Natural killer cell (primary cell): Measurements from ENCODE around the gene DDX31. TPM values are rescaled to one million over a fixed set of nuclear protein-coding genes. Genes with fewer than 3 reads are reported as not detected.

Experiments
- ATAC-seq, 3 donors: fragments of 150-1000 bp in 2 of 3; fragments of 200-7000 bp in 1 of 3; cut with Tn5 transposase; 1 replicate in 1 of 3; 2 replicates in 2 of 3; pipeline ENCODE4 v1.10.0; 2021; ENCODE audit warnings: mild to moderate bottlenecking in 2 of 3, moderate library complexity in 2 of 3
- DNase-seq, 2 donors: peaks; one replicate each; pipeline versions ENCODE4 v3.0.0 to v3.0.0-alpha.2; 2013 to 2021; ENCODE audit warnings: mixed read lengths in 1 of 2
- H3K27ac ChIP-seq: one replicate; pipeline ENCODE4 v1.5.1; 2013; ENCODE audit warnings: mild to moderate bottlenecking, low read length
- H3K27me3 ChIP-seq: one replicate; pipeline ENCODE4 v1.6.1; 2013; ENCODE audit warnings: low read length; ENCODE audit not compliant: control insufficient read depth, insufficient read depth
- H3K36me3 ChIP-seq: one replicate; pipeline ENCODE4 v1.6.1; 2013; ENCODE audit warnings: low read length; ENCODE audit not compliant: control insufficient read depth, insufficient read depth
- H3K4me1 ChIP-seq: one replicate; pipeline ENCODE4 v1.6.1; 2013; ENCODE audit warnings: low read length; ENCODE audit not compliant: control insufficient read depth, insufficient read depth
- H3K4me3 ChIP-seq: one replicate; pipeline ENCODE4 v1.5.1; 2013; ENCODE audit warnings: low read length
- H3K9me3 ChIP-seq: one replicate; pipeline ENCODE4 v1.6.1; 2013; ENCODE audit warnings: low read length; ENCODE audit not compliant: control insufficient read depth, insufficient read depth
- H3K27ac Mint-ChIP-seq, 2 donors: one replicate each; pipeline ENCODE4 v1.8.0; 2022; ENCODE audit warnings: mild to moderate bottlenecking in 2 of 2, mixed read lengths in 2 of 2, moderate library complexity in 1 of 2
- H3K27me3 Mint-ChIP-seq, 2 donors: one replicate each; pipeline ENCODE4 v1.8.0; 2022; ENCODE audit warnings: low read depth in 2 of 2, mixed read lengths in 2 of 2
- H3K36me3 Mint-ChIP-seq: one replicate; pipeline ENCODE4 v1.8.0; 2022; ENCODE audit warnings: mixed read lengths
- H3K4me1 Mint-ChIP-seq, 2 donors: one replicate each; pipeline ENCODE4 v1.8.0; 2022; ENCODE audit warnings: mixed read lengths in 2 of 2
- H3K4me3 Mint-ChIP-seq: one replicate; pipeline ENCODE4 v1.8.0; 2022; ENCODE audit warnings: mild to moderate bottlenecking, moderate library complexity, mixed read lengths
- H3K9me3 Mint-ChIP-seq, 2 donors: one replicate each; pipeline ENCODE4 v1.8.0; 2022; ENCODE audit warnings: mixed read lengths in 2 of 2
- WGBS: methylation state at CpG from one replicate; pipeline ENCODE4 v1.1.7; 2013; ENCODE audit warnings: missing lambda C conversion rate; ENCODE audit not compliant: insufficient coverage; 5-methylcytosine and 5-hydroxymethylcytosine counted together
- intact Hi-C: fragments of 100-400 bp; cut with micrococcal nuclease; formaldehyde crosslinking; loops from one replicate; pipeline ENCODE4 v1.14.2; 2022
- total RNA-seq, 4 donors: library from RNA; stranded (reverse); fragments of 120-200 nt in 1 of 4; gene quantifications; one replicate each; pipeline versions ENCODE4 v1.2.3 to v1.2.4, GENCODE V29; 2013 to 2022
- TF ChIP-seq, protein P1 (sequence below): fragments of 200-600 bp; IDR thresholded peaks from one replicate; pipeline ENCODE4 v1.8.0; 2022; ENCODE audit warnings: antibody characterized with exemption

DDX31 gene
- total RNA-seq, 3 donors from 2014 or later (not counting 1 experiment from before 2014, with no cell fraction given), result 6.5 to 12.2 (median 11.5) TPM

DNA sequence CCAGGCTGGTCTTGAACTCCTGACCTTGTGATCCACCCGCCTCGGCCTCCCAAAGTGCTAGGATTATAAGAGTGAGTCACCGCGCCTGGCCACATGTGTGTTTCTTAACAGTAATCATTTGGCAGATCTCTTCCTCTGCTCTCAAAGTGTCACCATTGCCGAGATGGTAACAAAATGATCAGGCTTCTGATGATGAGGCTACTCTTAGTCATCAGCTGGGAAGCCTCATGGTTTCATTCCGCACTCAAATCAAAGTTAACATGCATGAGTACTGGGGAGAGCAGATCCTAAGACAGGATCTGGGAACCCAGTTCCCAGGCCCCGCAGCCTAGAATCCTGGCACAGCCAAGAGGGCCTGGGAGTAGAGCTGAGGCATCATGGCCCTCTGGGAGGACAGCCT is 60.0 kb downstream of the DDX31 start:
- H3K27ac ChIP-seq, result no peak overlapping the region
- H3K36me3 Mint-ChIP-seq, result no peaks in the 10 kb centered on the region
- no peak for DNase-seq
- no peaks in the 10 kb centered on the region for H3K9me3 ChIP-seq
- no peaks in the 10 kb centered on the region for H3K27me3 ChIP-seq
- H3K27me3 Mint-ChIP-seq, result no peaks in the 10 kb centered on the region
- no peak overlapping the region for H3K27ac Mint-ChIP-seq
- no peaks in the 10 kb centered on the region for H3K9me3 Mint-ChIP-seq
- H3K4me3 ChIP-seq, result no peak overlapping the region
- no peak overlapping the region for H3K4me3 Mint-ChIP-seq
- peaks cover 46% of the 10 kb centered on the region for H3K36me3 ChIP-seq
- TF ChIP-seq, protein P1, sequence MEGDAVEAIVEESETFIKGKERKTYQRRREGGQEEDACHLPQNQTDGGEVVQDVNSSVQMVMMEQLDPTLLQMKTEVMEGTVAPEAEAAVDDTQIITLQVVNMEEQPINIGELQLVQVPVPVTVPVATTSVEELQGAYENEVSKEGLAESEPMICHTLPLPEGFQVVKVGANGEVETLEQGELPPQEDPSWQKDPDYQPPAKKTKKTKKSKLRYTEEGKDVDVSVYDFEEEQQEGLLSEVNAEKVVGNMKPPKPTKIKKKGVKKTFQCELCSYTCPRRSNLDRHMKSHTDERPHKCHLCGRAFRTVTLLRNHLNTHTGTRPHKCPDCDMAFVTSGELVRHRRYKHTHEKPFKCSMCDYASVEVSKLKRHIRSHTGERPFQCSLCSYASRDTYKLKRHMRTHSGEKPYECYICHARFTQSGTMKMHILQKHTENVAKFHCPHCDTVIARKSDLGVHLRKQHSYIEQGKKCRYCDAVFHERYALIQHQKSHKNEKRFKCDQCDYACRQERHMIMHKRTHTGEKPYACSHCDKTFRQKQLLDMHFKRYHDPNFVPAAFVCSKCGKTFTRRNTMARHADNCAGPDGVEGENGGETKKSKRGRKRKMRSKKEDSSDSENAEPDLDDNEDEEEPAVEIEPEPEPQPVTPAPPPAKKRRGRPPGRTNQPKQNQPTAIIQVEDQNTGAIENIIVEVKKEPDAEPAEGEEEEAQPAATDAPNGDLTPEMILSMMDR, result no peak
- ATAC-seq, result no peak
- H3K4me1 ChIP-seq, result no peaks in the 10 kb centered on the region
- WGBS, result 95% methylated on average over 7 of the region's 7 CpGs
- intact Hi-C loops, result no loop called here
- no peaks in the 10 kb centered on the region for H3K4me1 Mint-ChIP-seq

DNA sequence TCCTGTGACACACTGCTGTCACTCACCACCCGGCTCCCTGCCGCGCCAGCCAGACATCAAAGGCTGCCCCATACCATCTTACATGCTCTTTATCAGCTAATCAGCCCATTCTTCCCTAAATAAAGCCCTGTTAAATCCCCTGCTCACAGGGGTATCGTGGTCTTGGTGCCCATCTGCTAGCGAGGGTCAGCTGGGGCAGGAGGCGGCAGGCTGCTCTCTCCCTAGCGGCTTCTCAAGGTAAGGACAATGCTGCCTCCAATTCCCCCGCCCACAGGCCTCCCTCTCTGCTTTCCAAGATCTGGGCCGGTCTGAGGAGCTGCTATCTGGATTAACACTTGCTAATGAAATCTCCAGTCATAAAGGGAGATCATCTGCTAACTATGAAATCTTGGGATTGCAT is 60.6 kb downstream of the DDX31 start:
- intact Hi-C loops, result no loop called here
- H3K4me1 Mint-ChIP-seq, result no peaks in the 10 kb centered on the region

DNA sequence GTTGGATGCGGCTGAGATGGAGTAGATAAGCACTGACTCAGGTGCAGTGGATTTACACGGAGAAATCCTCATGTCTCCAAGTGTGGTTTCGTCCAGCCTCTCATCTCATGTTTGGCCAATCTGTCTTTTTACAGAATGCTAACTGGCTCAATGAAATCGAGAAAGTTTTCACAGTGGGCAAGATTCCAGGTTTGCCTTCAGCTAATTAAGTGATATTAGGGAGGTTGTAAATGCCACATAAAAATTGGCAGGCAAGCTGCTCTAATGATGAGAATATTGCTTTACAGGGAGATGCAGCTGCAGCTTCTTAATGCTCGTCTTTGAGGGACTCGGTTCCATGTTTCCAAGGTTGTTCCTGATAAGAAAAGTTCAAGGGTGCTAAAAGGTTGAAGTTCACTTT is 63.7 kb downstream of the DDX31 start:
- 94% methylated on average over 6 of the region's 6 CpGs for WGBS
- no peaks in the 10 kb centered on the region for H3K4me1 Mint-ChIP-seq
- DNase-seq (no peak), ATAC-seq (no peak)
- H3K27me3 ChIP-seq, result no peaks in the 10 kb centered on the region
- intact Hi-C loops, result no loop called here
- H3K4me3 ChIP-seq, result no peak overlapping the region
- no peak overlapping the region for H3K27ac ChIP-seq
- H3K4me1 ChIP-seq, result no peaks in the 10 kb centered on the region
- no peaks in the 10 kb centered on the region for H3K9me3 ChIP-seq
- TF ChIP-seq, protein P1, result no peak
- H3K4me3 Mint-ChIP-seq, result no peak overlapping the region
- H3K9me3 Mint-ChIP-seq, result no peaks in the 10 kb centered on the region
- no peaks in the 10 kb centered on the region for H3K36me3 Mint-ChIP-seq
- H3K27me3 Mint-ChIP-seq, result no peaks in the 10 kb centered on the region
- H3K36me3 ChIP-seq, result peaks cover 29% of the 10 kb centered on the region
- H3K27ac Mint-ChIP-seq, result no peak overlapping the region

More for the DNA sequence above, 60.6 kb downstream of the DDX31 start:
- Mint-ChIP-seq H3K4me3 (no peak overlapping the region), H3K27ac (no peak overlapping the region), H3K27me3 (no peaks in the 10 kb centered on the region), H3K36me3 (no peaks in the 10 kb centered on the region), H3K9me3 (no peaks in the 10 kb centered on the region)
- Histone ChIP-seq H3K9me3 (no peaks in the 10 kb centered on the region), H3K4me1 (no peaks in the 10 kb centered on the region), H3K4me3 (no peak overlapping the region), H3K27ac (no peak overlapping the region), H3K27me3 (no peaks in the 10 kb centered on the region), H3K36me3 (peaks cover 43% of the 10 kb centered on the region)
- TF ChIP-seq, protein P1, result no peak
- no peak for DNase-seq
- ATAC-seq, result no peak
- 91% methylated on average over 9 of the region's 9 CpGs for WGBS

DNA sequence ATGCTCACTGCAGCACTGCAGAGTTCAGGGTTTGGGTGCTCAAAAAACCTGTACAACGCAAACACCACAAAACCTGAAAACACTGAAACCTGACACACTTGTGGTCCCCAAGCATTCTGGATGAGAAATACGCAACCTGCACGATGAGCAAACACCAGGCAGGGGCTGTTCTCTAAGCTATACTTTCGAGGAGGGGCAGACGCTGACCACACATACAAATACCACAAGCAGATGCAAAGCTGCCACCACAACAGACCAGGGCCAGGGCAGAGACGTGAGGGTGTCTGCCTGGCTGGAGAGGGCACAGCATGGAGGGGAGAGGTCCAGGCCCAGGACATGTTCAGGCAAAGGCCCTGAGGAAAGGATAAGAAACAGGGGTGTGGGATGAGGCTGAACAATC is 64.4 kb downstream of the DDX31 start:
- ATAC-seq (no peak), DNase-seq (no peak)
- Histone ChIP-seq H3K4me3 (no peak overlapping the region), H3K27ac (no peak overlapping the region), H3K4me1 (no peaks in the 10 kb centered on the region), H3K9me3 (no peaks in the 10 kb centered on the region), H3K36me3 (peaks cover 24% of the 10 kb centered on the region), H3K27me3 (no peaks in the 10 kb centered on the region)
- intact Hi-C loops, result no loop called here
- H3K27me3 Mint-ChIP-seq, result no peaks in the 10 kb centered on the region
- 89% methylated on average over 5 of the region's 6 CpGs for WGBS
- no peak overlapping the region for H3K4me3 Mint-ChIP-seq
- no peaks in the 10 kb centered on the region for H3K4me1 Mint-ChIP-seq
- H3K9me3 Mint-ChIP-seq, result no peaks in the 10 kb centered on the region
- TF ChIP-seq, protein P1, result no peak
- no peak overlapping the region for H3K27ac Mint-ChIP-seq
- no peaks in the 10 kb centered on the region for H3K36me3 Mint-ChIP-seq
